PC-3 (cell line): ENCODE measurements around the gene KIAA1328. TPM values are rescaled to one million over a fixed set of nuclear protein-coding genes. Genes with fewer than 3 reads are reported as not detected.

Experiments
- ATAC-seq: fragments of 200-7000 bp; cut with Tn5 transposase; 2 replicates; pipeline ENCODE4 v1.9.1; 2020; ENCODE audit warnings: mild to moderate bottlenecking, moderate library complexity
- BruUV-seq: library from RNA; stranded (reverse); fragments of 400-500 nt; replicated peaks from 2 replicates; lab custom pipeline; 2021; lab: Mats Ljungman, UMichigan
- CTCF ChIA-PET: fragments of 300-600 bp; sonication (Branson Sonifier 250); formaldehyde crosslinking; loops from one replicate; lab custom pipeline; 2022; ENCODE audit warnings: antibody characterized with exemption; lab: Charles Lee
- POLR2A ChIA-PET: fragments of 300-600 bp; sonication (Branson Sonifier 250); formaldehyde crosslinking; loops from one replicate; lab custom pipeline; 2022; ENCODE audit warnings: antibody characterized with exemption; ENCODE audit not compliant: unreplicated experiment; lab: Charles Lee
- DNase-seq: peaks from one replicate; pipeline ENCODE4 v3.0.0-alpha.2; 2015
- H2AFZ ChIP-seq: fragments of 300-600 bp; sonication (generic); 2 replicates; pipeline ENCODE4 v1.6.0; 2016; ENCODE audit warnings: antibody characterized with exemption, low read length
- H3F3A ChIP-seq: fragments of 300-600 bp; sonication (generic); one replicate; pipeline ENCODE4 v1.6.0; 2017; ENCODE audit warnings: antibody characterized with exemption, low read length, control low read depth, mild to moderate bottlenecking; ENCODE audit not compliant: unreplicated experiment
- H3K27ac ChIP-seq: fragments of 300-600 bp; sonication (generic); 2 replicates; pipeline ENCODE4 v1.5.1; 2016; ENCODE audit warnings: mild to moderate bottlenecking, low read length
- H3K27me3 ChIP-seq: fragments of 300-600 bp; sonication (generic); 2 replicates; pipeline ENCODE4 v1.6.1; 2016; ENCODE audit warnings: low read length, mixed read lengths
- H3K36me3 ChIP-seq: fragments of 300-600 bp; sonication (generic); 2 replicates; pipeline ENCODE4 v1.6.1; 2016; ENCODE audit warnings: low read depth, mixed run types, low read length, mixed read lengths
- H3K4me1 ChIP-seq: fragments of 300-600 bp; sonication (generic); 2 replicates; pipeline ENCODE4 v1.5.1; 2016; ENCODE audit warnings: low read length; ENCODE audit not compliant: insufficient read depth
- H3K4me2 ChIP-seq: fragments of 300-600 bp; sonication (generic); 2 replicates; pipeline ENCODE4 v1.6.0; 2016; ENCODE audit warnings: low read length
- H3K4me3 ChIP-seq: fragments of 300-600 bp; sonication (generic); 2 replicates; pipeline ENCODE4 v1.5.1; 2016; ENCODE audit warnings: mild to moderate bottlenecking, low read length, mixed read lengths
- H3K79me2 ChIP-seq: fragments of 300-600 bp; sonication (generic); 2 replicates; pipeline ENCODE4 v1.6.1; 2017; ENCODE audit warnings: low read length, mixed read lengths
- H3K9ac ChIP-seq: fragments of 300-600 bp; sonication (generic); 2 replicates; pipeline ENCODE4 v1.6.0; 2016; ENCODE audit warnings: mild to moderate bottlenecking, low read length
- H3K9me2 ChIP-seq: fragments of 300-600 bp; sonication (generic); replicated peaks from 2 replicates; pipeline ENCODE4 v1.6.1; 2016; ENCODE audit warnings: mixed run types, low read length, mixed read lengths
- H3K9me3 ChIP-seq: fragments of 300-600 bp; sonication (generic); 2 replicates; pipeline ENCODE4 v1.6.1; 2016; ENCODE audit warnings: low read length, mixed read lengths
- H4K20me1 ChIP-seq: fragments of 300-600 bp; sonication (generic); 2 replicates; pipeline ENCODE4 v1.6.1; 2016; ENCODE audit warnings: low read length, mixed read lengths
- EZH2 ChIP-seq: fragments of 300-600 bp; sonication (generic); IDR thresholded peaks from one replicate; pipeline ENCODE4 v1.6.1; 2017; ENCODE audit warnings: antibody characterized with exemption, mild to moderate bottlenecking, low read length; ENCODE audit not compliant: unreplicated experiment
- EZH2phosphoT487 ChIP-seq: fragments of 300-600 bp; sonication (generic); IDR thresholded peaks from 2 replicates; pipeline ENCODE4 v1.6.1; 2018; ENCODE audit warnings: mild to moderate bottlenecking, antibody characterized with exemption, low read length, borderline replicate concordance
- intact Hi-C: fragments of 100-400 bp; cut with micrococcal nuclease; formaldehyde crosslinking; loops from 2 replicates; pipeline ENCODE4 v1.9.0; 2023
- total RNA-seq: library from RNA; depleted of rRNA; stranded (reverse); fragments of >200 nt; gene quantifications from 2 replicates; pipeline ENCODE4 v1.2.3, GENCODE V29; 2014
- TF ChIP-seq, protein P1 (sequence below): fragments of 300-600 bp; sonication (generic); conservative IDR thresholded peaks from 2 replicates; pipeline ENCODE4 v1.5.1; 2017; ENCODE audit warnings: antibody characterized with exemption, low read depth, mild to moderate bottlenecking, low read length

KIAA1328 gene
- total RNA-seq, 1 experiment from 2014 or later, result 4.4 TPM

DNA sequence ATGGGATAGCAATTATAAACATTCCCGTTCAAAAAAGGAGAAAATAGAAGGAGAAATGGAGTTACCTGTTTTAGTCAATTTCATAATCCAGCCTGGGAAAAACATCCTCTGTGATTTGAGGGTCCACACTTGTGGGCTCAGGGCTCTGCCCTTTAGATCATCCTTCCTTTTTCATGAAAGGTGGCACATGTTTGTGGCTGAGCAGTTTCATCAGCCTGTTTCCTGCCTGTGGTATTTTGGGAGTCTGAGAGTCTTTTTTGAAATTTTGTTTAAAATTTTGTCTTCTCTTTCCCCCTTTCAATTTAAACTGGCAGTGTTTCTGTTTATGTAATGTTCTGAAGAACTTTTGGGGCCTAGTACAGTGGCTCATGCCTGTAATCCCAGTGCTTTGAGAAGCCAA lies 84.0 kb downstream of the KIAA1328 start:
- BruUV-seq, result no TSS peak
- Histone ChIP-seq H3K79me2 (no peaks in the 10 kb centered on the region), H3K9me3 (no peaks in the 10 kb centered on the region), H3K4me2 (no peak overlapping the region), H3K36me3 (no peaks in the 10 kb centered on the region), H2AFZ (no peak overlapping the region), H3K4me3 (no peak overlapping the region), H3K9me2 (no peaks in the 10 kb centered on the region), H3F3A (no peaks in the 10 kb centered on the region), H3K27ac (no peak overlapping the region), H3K27me3 (no peaks in the 10 kb centered on the region), H3K9ac (no peak overlapping the region), H4K20me1 (no peaks in the 10 kb centered on the region), H3K4me1 (no peaks in the 10 kb centered on the region)
- intact Hi-C loops, result no loop called here
- DNase-seq (no peak), ATAC-seq (no peak)
- CTCF ChIA-PET, result no interaction called here
- POLR2A ChIA-PET, result no interaction called here
- TF ChIP-seq EZH2phosphoT487 (no peak), EZH2 (no peak)
- TF ChIP-seq, protein P1, sequence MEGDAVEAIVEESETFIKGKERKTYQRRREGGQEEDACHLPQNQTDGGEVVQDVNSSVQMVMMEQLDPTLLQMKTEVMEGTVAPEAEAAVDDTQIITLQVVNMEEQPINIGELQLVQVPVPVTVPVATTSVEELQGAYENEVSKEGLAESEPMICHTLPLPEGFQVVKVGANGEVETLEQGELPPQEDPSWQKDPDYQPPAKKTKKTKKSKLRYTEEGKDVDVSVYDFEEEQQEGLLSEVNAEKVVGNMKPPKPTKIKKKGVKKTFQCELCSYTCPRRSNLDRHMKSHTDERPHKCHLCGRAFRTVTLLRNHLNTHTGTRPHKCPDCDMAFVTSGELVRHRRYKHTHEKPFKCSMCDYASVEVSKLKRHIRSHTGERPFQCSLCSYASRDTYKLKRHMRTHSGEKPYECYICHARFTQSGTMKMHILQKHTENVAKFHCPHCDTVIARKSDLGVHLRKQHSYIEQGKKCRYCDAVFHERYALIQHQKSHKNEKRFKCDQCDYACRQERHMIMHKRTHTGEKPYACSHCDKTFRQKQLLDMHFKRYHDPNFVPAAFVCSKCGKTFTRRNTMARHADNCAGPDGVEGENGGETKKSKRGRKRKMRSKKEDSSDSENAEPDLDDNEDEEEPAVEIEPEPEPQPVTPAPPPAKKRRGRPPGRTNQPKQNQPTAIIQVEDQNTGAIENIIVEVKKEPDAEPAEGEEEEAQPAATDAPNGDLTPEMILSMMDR, result no peak

DNA sequence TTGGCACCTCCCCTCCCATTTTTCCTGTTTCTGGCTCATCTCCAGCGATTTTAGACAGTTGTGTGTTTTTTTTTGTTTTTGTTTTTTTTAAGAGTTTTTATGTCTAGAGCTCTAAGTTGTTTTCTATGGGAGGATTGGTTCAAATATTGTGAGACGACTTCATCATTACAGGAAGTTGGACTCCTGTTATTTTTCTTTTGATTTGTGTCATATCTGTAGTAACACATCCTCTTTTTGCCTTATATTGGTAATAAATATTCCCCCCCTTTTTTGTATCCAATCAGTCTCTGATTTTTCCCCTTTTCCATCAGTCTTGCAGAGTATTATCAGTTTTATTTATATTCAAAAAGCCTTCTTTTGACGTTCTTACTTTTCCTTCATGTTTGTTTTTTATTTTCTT lies 89.0 kb downstream of the KIAA1328 start:
- TF ChIP-seq, protein P1, result no peak
- TF ChIP-seq EZH2phosphoT487 (no peak), EZH2 (no peak)
- CTCF ChIA-PET, result no interaction called here

DNA sequence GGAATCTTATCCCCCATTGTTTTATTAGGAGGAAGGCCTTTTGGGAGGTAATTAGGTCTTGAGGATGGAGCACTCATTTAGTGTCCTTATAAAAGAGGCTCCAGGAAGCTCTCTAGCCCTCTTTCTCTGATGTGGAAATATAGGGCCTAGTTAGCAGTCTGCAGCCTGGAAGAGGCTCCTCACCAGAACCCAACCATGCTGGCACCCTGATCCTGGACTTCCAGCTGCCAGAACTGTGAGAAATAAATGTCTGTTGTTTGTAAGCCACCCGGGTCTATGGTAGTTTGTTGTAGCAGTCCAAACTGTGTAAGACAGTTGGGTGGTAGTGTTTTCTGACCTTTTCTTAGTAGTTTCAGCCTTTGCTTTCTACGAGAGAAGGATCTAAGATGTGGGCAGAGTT lies 100.7 kb downstream of the KIAA1328 start:
- CTCF ChIA-PET, result no interaction called here
- Histone ChIP-seq H3K9ac (no peak overlapping the region), H3K27ac (no peak overlapping the region), H3F3A (no peaks in the 10 kb centered on the region), H4K20me1 (no peaks in the 10 kb centered on the region), H3K9me2 (no peaks in the 10 kb centered on the region), H3K4me3 (no peak overlapping the region), H3K4me1 (no peaks in the 10 kb centered on the region), H2AFZ (no peak overlapping the region), H3K79me2 (no peaks in the 10 kb centered on the region), H3K27me3 (no peaks in the 10 kb centered on the region), H3K4me2 (no peak overlapping the region), H3K36me3 (no peaks in the 10 kb centered on the region), H3K9me3 (no peaks in the 10 kb centered on the region)
- no peak for ATAC-seq
- POLR2A ChIA-PET, result no interaction called here
- no peak for DNase-seq
- BruUV-seq, result no TSS peak
- TF ChIP-seq EZH2 (no peak), EZH2phosphoT487 (no peak)
- TF ChIP-seq, protein P1, result no peak
- intact Hi-C loops, result no loop called here

More for the DNA sequence above, 89.0 kb downstream of the KIAA1328 start:
- Histone ChIP-seq H3K9me3 (no peaks in the 10 kb centered on the region), H3K9me2 (no peaks in the 10 kb centered on the region), H3F3A (no peaks in the 10 kb centered on the region), H3K4me2 (no peak overlapping the region), H3K27ac (no peak overlapping the region), H3K27me3 (no peaks in the 10 kb centered on the region), H3K4me3 (no peak overlapping the region), H3K36me3 (no peaks in the 10 kb centered on the region), H4K20me1 (no peaks in the 10 kb centered on the region), H3K79me2 (no peaks in the 10 kb centered on the region), H2AFZ (no peak overlapping the region), H3K9ac (no peak overlapping the region), H3K4me1 (no peaks in the 10 kb centered on the region)
- DNase-seq (no peak), ATAC-seq (no peak)
- no TSS peak for BruUV-seq
- intact Hi-C loops, result no loop called here
- POLR2A ChIA-PET, result no interaction called here
